ENCODE results near the gene KCNK4.

The KCNK4 gene

GRCh38 chr11:64275031-64275800 lies 15.9 kb upstream of the KCNK4 start:
- TF ChIP-seq REST (IDR thresholded peaks at IDR 0.05; ENCODE audit: insufficient read depth in 1 of 2, low read depth in 2 of 2, low read length in 2 of 2) (no peak), SIN3A (IDR thresholded peaks at IDR 0.05; ENCODE audit: borderline replicate concordance, insufficient read depth, low read length) (no peak), TAF1 (IDR thresholded peaks at IDR 0.05; ENCODE audit: borderline replicate concordance, insufficient read depth, low read length) (no peak), POLR2AphosphoS5 (IDR thresholded peaks at IDR 0.05; ENCODE audit: low read depth, low read length) (no peak), FOXP2 (optimal IDR thresholded peaks at IDR 0.05; ENCODE audit: borderline replicate concordance, extremely low read depth, extremely low read length, insufficient read depth) (no peak)

GRCh38 chr11:64275841-64276240 lies 15.3 kb upstream of the KCNK4 start:
- no peak for TF ChIP-seq POLR2AphosphoS5 (IDR thresholded peaks at IDR 0.05; ENCODE audit: low read depth, low read length)
- TF ChIP-seq SIN3A (IDR thresholded peaks at IDR 0.05; ENCODE audit: borderline replicate concordance, insufficient read depth, low read length), result no peak
- no peak for TF ChIP-seq REST (IDR thresholded peaks at IDR 0.05; ENCODE audit: insufficient read depth in 1 of 2, low read depth in 2 of 2, low read length in 2 of 2)
- TF ChIP-seq FOXP2 (optimal IDR thresholded peaks at IDR 0.05; ENCODE audit: borderline replicate concordance, extremely low read depth, extremely low read length, insufficient read depth), result no peak
- TF ChIP-seq TAF1 (IDR thresholded peaks at IDR 0.05; ENCODE audit: borderline replicate concordance, insufficient read depth, low read length), result no peak

- TF ChIP-seq POLR2AphosphoS5 (IDR thresholded peaks at IDR 0.05; ENCODE audit: low read depth, low read length) (no peak), REST (IDR thresholded peaks at IDR 0.05; ENCODE audit: insufficient read depth in 1 of 2, low read depth in 2 of 2, low read length in 2 of 2) (no peak), TAF1 (IDR thresholded peaks at IDR 0.05; ENCODE audit: borderline replicate concordance, insufficient read depth, low read length) (no peak), FOXP2 (optimal IDR thresholded peaks at IDR 0.05; ENCODE audit: borderline replicate concordance, extremely low read depth, extremely low read length, insufficient read depth) (no peak), SIN3A (IDR thresholded peaks at IDR 0.05; ENCODE audit: borderline replicate concordance, insufficient read depth, low read length) (no peak)
Measured at GRCh38 chr11:64276653-64277431, 14.3 kb upstream of the KCNK4 start.

- TF ChIP-seq FOXP2 (optimal IDR thresholded peaks at IDR 0.05; ENCODE audit: borderline replicate concordance, extremely low read depth, extremely low read length, insufficient read depth) (no peak), POLR2AphosphoS5 (IDR thresholded peaks at IDR 0.05; ENCODE audit: low read depth, low read length) (no peak), SIN3A (IDR thresholded peaks at IDR 0.05; ENCODE audit: borderline replicate concordance, insufficient read depth, low read length) (no peak), REST (IDR thresholded peaks at IDR 0.05; ENCODE audit: insufficient read depth in 1 of 2, low read depth in 2 of 2, low read length in 2 of 2) (no peak), TAF1 (IDR thresholded peaks at IDR 0.05; ENCODE audit: borderline replicate concordance, insufficient read depth, low read length) (no peak)
Measured at GRCh38 chr11:64278576-64279190, 12.4 kb upstream of the KCNK4 start.

Data from PFSK-1 (cell line).